Duodenal mucosa (tissue), 2 donors: ENCODE results near the gene CCDC177.
A peak's percentile ranks its signal among the peaks of the same experiment; 100 is the strongest.

ENCODE experiments used
- H3K27ac ChIP-seq: one replicate; pipeline ENCODE4 v1.7.0; 2013; ENCODE audit warnings: low read depth, low read length
- H3K27me3 ChIP-seq, 2 donors: one replicate each; pipeline ENCODE4 v1.7.0; 2013; ENCODE audit warnings: low read length in 2 of 2, control low read depth in 1 of 2; ENCODE audit not compliant: insufficient read depth in 2 of 2, control insufficient read depth in 1 of 2
- H3K36me3 ChIP-seq, 2 donors: one replicate each; pipeline ENCODE4 v1.7.0; 2013; ENCODE audit warnings: low read length in 2 of 2, control low read depth in 1 of 2; ENCODE audit not compliant: insufficient read depth in 2 of 2, control insufficient read depth in 1 of 2
- H3K4me1 ChIP-seq, 2 donors: one replicate each; pipeline ENCODE4 v1.7.0; 2013; ENCODE audit warnings: low read length in 2 of 2, control low read depth in 1 of 2; ENCODE audit not compliant: insufficient read depth in 2 of 2, control insufficient read depth in 1 of 2
- H3K4me3 ChIP-seq, 2 donors: one replicate each; pipeline ENCODE4 v1.7.0; 2013; ENCODE audit warnings: low read length in 2 of 2, low read depth in 1 of 2
- H3K9ac ChIP-seq, 2 donors: one replicate each; pipeline ENCODE4 v1.7.0; 2013; ENCODE audit warnings: low read length in 2 of 2, low read depth in 1 of 2
- H3K9me3 ChIP-seq, 2 donors: one replicate each; pipeline ENCODE4 v1.7.0; 2013; ENCODE audit warnings: low read length in 2 of 2, control low read depth in 1 of 2; ENCODE audit not compliant: control insufficient read depth in 1 of 2

Gene CCDC177

DNA sequence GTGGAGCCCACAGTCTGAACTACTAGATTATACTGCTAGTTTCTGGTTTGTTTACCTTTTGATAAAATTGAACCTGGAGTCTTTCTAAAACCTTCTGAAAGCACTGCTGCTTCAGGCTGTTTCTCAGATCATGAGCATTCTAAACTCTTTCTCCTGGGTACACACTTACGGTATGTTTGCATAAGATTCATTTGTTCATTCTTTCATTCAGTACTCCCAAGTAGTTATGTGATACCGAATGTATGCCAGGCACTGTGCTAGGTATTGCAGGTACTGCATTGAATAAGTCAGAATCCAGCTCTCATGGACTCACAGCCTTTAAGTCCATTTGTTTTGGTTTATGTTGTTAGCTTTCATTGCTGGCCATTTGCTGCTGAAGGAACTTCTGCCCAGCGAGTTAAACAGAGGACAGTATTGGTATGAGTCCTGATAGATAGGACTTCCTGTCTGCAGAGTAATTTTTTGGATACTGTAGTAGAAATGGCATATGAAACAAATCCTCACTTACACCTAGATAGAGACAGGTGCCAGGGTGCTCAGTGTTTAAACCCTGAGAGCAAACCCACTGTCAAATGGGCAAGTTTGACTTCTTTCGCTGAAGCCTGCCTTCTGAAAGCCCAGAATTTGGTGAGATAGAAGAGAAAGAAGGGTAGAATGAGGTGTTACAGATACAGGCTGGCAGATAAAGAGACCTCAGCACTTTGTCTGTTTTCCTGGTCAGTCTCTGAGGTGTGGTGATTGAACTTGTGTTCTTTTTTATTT, 38.8 kb upstream of the CCDC177 start:
- H3K4me3 ChIP-seq, result peak overlapping the region; percentile 82 to 85

DNA sequence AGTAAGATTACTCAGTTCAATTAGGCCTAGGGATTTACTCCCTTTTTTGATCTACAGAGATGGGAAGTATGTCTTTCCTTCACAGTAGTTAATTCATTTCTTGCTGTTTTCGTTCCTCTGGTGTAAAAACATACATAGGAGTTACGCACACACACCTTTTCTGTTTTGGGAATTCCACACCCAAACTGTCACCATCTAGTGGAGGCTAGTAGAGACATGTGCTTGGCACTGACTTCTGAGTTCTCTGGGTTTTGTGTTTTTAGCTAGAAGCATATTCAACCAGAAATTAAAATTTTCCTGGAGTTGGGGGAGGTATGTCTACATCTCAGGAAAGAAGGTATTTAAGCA, 38.1 kb upstream of the CCDC177 start:
- peak overlapping the region; percentile 83 to 91 for H3K9ac ChIP-seq
- no peaks in the 10 kb centered on the region for H3K36me3 ChIP-seq
- peaks cover 57 to 59% of the 10 kb centered on the region in 2 donors for H3K4me1 ChIP-seq
- H3K27ac ChIP-seq, result peak overlapping the region; percentile 95
- H3K4me3 ChIP-seq, result peak overlapping the region; percentile 82 to 85
- H3K9me3 ChIP-seq, result no peaks in the 10 kb centered on the region
- H3K27me3 ChIP-seq, result no peaks in the 10 kb centered on the region

More for the DNA sequence above, 38.8 kb upstream of the CCDC177 start:
- Histone ChIP-seq H3K36me3 (no peaks in the 10 kb centered on the region), H3K4me1 (peaks cover 64 to 66% of the 10 kb centered on the region in 2 donors), H3K27ac (peak overlapping the region; percentile 35), H3K9me3 (no peaks in the 10 kb centered on the region), H3K27me3 (no peaks in the 10 kb centered on the region), H3K9ac (peak overlapping the region; percentile 83 to 91)

DNA sequence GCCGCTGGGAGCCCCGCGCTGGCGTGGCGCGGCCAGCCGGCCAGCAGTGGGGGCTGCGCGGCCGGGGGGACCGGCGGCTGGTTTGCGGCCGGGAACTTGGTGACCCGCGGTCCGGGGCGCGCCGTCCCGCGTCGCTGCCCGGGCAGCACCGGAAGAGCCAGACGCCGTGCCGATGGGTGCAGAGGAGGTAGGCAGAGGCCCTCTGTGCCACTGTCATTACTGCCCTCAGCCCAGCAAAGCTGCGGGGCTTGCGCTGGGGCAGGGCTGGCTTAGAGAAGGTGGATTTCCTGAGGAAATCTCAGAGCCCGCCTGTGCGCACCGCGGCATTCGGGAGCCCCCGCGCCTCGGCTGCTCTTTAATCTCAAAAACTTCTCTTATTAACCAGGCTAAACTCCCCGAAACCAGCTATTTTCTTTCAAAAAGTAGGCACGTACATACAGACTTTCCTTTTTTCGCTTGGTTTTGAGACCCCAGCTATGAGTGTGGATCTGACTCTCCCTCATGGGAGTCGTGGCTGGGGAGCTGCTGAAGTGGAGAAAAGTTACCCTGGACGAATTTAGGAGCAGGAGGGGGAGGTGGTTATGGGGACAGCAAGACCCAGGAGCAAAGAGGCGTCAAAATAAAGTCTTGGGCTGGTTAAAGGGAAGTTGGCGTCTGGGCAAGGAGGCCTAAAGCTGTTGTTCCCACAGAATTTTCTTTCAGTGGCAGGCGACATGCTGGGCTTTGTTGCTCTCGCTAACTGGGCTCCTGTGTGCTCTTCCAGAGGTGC, 37.5 kb upstream of the CCDC177 start:
- H3K36me3 ChIP-seq, result no peaks in the 10 kb centered on the region
- H3K27ac ChIP-seq, result peak overlapping the region; percentile 95
- no peaks in the 10 kb centered on the region for H3K9me3 ChIP-seq
- peak overlapping the region; percentile 82 to 85 for H3K4me3 ChIP-seq
- peaks cover 53 to 55% of the 10 kb centered on the region in 2 donors for H3K4me1 ChIP-seq
- H3K27me3 ChIP-seq, result no peaks in the 10 kb centered on the region
- H3K9ac ChIP-seq, result peak overlapping the region; percentile 83 to 91

DNA sequence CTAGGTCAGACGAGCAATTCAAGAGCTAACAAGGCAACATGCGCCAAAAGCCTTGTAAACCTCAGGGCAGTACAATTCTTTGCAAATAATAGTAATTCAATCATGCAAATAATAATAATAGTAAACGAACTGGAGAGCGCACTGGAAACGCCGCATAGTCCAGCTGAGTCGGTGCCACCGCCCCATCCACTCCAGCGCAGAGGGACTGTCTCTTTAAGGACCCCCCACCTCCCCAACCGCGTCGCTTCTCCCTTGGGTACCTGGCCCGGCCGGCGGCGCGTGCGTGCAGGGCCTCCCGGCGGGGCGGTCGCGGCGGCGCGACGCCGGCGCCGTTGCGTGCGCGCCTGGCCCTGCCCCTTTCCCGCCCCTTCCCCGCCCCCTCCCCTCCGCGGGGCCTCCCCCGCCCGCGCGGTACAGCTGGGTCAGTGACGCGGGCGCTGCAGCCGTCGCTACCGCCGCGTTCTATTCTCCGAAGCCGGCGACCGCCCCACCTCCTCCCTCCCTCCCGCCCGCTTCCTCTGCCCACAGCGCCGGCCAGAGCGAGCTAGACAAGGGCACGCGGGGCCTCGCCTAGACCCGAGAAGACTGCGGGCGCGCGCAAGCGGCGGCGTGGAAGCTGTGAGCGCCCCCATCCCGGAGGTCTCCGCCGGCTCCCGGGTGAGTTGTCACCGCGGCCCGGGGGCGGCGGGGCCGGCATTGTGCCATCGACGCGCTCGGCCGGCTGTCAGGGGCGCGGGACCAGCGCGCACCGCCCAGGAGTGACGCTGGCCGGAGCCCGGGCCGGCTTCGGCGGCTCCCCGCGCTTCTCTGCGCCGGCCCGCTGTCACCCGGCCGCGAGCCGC, 36.7 kb upstream of the CCDC177 start, which contains the start of gene SUSD6:
TSS of gene SUSD6 (plus strand) at position 425 of the 842 bp plus-strand sequence. CDS start 46,997 bp downstream, outside the sequence.
- peak within 1 kb of the TSS; percentile 83 to 91 for H3K9ac ChIP-seq
- H3K36me3 ChIP-seq, result no peaks in the 10 kb centered on the region
- no peaks in the 10 kb centered on the region for H3K9me3 ChIP-seq
- peak within 1 kb of the TSS; percentile 82 to 85 for H3K4me3 ChIP-seq
- peaks cover 53 to 55% of the 10 kb centered on the region in 2 donors for H3K4me1 ChIP-seq
- peak within 1 kb of the TSS; percentile 95 for H3K27ac ChIP-seq
- H3K27me3 ChIP-seq, result no peaks in the 10 kb centered on the region

DNA sequence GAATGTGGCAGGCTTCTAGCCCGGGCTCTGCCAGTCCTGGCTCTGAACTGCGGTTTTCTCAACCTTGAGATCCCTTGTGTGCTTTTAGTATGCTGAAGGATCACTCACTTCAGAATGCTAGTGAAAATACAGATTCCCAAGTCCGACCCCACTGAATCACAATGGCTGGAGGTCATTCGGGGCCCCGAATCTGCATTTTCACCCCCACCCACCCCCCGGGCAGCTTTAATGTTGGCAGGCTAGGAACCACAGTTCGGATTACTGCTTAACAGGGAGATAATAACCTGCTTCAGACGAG, 36.2 kb upstream of the CCDC177 start:
- no peaks in the 10 kb centered on the region for H3K9me3 ChIP-seq
- H3K9ac ChIP-seq, result peak overlapping the region; percentile 59 to 69
- no peaks in the 10 kb centered on the region for H3K27me3 ChIP-seq
- peak overlapping the region; percentile 70 to 72 for H3K4me3 ChIP-seq
- peaks cover 53 to 55% of the 10 kb centered on the region in 2 donors for H3K4me1 ChIP-seq
- H3K36me3 ChIP-seq, result no peaks in the 10 kb centered on the region
- peak overlapping the region; percentile 52 for H3K27ac ChIP-seq

DNA sequence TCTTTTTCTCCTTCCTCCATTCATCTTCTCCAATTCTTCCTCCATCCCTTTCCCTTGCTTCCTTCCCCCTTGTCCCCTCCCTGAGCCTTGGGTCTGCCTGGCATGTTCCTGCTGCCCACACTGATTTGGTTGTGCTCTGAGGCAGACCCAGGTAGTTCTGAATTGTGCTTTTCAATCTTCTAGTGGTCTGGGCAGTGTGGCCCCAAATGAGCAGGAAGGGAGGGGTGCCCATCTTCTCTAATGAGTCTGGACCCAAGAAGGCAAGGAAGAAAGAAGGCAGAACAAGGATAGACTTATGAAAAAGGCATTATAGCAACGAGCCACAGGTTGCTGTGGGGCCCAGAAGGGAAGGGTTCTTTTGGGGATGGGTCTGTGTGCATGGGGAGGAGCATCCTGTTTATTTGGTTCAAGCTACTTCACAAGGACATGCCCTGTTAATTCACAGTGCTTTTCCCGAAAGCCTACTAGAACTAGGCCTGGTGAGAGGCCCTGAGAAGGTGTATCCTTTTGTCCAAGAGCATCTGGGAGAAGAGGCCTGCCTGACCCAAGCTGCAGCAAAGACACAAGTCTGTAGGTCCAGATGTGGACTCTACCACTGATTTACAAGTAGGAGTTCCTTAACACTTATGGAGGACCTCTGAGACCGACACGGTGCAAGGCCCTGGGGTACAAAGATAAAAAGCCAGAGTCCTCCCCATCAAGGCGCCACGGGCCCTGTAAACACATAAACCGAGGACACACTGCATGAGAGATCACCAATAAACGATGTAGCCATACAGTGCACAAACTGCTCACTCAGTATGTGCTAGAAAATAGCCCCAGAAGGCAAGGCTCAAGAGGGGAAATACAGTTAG, 35.6 kb upstream of the CCDC177 start:
- H3K4me3 ChIP-seq, result peak overlapping the region; percentile 70 to 72
- no peak overlapping the region for H3K27ac ChIP-seq
- H3K27me3 ChIP-seq, result no peaks in the 10 kb centered on the region
- H3K4me1 ChIP-seq, result peaks cover 53 to 54% of the 10 kb centered on the region in 2 donors
- H3K36me3 ChIP-seq, result no peaks in the 10 kb centered on the region
- peak overlapping the region; percentile 59 to 69 for H3K9ac ChIP-seq
- no peaks in the 10 kb centered on the region for H3K9me3 ChIP-seq

DNA sequence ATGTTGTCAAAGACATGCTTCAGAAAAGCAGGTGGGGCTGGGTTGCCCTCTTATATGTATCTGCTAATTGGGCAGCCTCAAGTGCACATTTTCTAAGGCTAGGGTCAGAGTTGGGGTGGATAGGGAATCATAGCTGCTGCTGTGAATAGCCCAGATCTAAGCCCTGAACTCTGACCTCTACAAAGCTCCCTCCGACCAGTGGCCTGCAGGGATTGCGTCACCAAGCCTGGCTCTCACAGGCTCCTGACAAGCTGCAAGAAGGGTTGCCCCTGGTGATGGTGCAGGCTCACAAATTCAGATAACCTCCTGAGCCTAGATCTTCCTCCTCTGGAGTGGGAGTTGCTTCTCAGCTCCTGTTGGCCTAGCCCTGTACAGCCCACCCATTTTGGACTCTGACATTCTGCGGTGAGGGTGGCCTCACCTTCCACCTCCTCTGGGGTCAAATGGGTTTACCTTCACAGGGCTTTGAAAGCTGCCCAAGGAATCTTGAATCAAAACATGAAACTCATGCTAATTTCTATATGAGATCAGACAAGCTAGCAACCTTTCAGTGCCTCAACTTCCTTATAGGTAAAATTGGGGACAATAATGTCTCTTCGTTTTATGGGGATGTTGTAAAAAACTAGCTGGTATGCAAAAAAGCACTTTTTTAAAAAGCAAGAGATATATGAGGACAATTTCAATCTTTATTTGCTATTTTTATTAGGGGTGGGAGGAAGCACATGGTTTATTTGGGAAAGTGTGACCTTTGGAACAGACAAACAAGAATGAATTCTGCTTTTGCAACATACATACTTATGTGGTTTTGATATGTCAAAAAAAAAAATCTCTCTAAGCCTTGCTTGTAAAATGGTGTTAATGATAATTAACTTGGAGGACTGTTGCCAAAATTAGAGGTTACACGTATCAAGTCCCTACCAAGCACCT, 31.9 kb upstream of the CCDC177 start:
- Histone ChIP-seq H3K9ac (no peak overlapping the region), H3K4me1 (peaks cover 27 to 32% of the 10 kb centered on the region in 2 donors), H3K36me3 (no peaks in the 10 kb centered on the region), H3K9me3 (no peaks in the 10 kb centered on the region), H3K4me3 (no peak overlapping the region), H3K27ac (no peak overlapping the region), H3K27me3 (no peaks in the 10 kb centered on the region)

DNA sequence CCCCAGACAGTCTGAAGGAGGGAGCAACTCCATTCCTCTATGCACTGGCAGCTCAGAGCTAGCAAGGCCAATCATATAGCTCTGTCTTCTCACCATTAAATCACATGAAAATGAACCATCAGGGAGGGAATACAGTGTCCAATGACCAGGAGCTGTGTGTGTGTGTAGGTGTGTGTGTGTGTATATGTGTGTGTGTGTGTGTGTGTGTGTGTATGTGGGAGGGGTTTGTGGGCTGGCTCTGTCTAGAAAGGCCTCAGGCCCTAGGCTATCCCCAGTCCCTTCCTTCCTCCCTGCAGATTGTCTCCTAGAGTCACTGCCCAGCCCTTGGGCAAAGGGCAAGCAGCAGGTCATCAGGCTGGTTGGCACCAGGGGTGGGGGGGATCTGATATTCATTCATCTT, 31.1 kb upstream of the CCDC177 start:
- Histone ChIP-seq H3K9me3 (no peaks in the 10 kb centered on the region), H3K4me1 (peaks cover 25 to 31% of the 10 kb centered on the region in 2 donors), H3K9ac (peak overlapping the region in 1 of 2 donors; percentile 15), H3K4me3 (no peak overlapping the region), H3K36me3 (no peaks in the 10 kb centered on the region), H3K27ac (no peak overlapping the region), H3K27me3 (no peaks in the 10 kb centered on the region)
